ENCODE measurements around the gene TMEM150C. TPM values are rescaled to one million over a fixed set of nuclear protein-coding genes. Genes with fewer than 3 reads are reported as not detected.
"Not testable (repeated sequence)": the region's sequence is repeated elsewhere in the genome, so short reads cannot be mapped to it uniquely, and the experiment has no call there.

The TMEM150C gene
- total RNA-seq, 1 donor: 0.21 TPM

DNA sequence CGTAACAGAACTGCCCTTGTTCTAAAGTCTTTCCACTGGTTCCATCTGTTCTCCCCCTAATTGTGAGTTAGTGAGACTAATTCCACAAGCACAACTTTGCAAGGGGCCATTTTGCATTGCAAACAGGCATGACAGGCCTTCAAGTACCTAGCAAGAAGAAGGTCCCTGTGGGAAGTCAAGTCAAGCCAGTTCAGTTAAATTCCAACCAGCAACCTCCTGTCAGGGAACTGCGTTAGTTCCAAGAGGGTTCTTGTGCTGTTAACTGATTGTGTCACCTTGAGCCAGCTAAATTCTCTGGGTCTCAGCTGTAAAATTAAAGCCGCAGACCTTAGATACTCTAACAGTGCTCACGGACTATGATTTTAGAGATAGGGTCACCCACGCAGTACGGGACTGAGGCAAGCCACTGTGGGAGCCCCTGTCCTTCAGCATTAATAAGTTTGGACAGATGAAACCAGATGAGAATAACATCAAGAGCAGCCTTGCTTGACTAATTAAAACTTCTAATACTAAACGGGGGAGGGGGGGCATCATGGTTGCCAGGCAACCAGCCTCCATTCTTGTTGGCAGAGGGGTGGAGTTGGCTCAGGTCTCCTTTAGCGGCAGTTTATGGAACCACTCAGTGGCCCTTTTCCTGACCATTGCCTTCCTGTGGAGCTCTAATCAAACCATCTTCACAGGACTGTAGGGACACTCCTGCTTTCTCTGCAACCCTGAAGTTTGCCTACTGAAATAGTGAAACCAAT lies 24.1 kb upstream of the TMEM150C start:
- H3K27me3 ChIP-seq (ENCODE audit: insufficient read depth, low read length): no peaks in the 10 kb centered on the region
- H3K4me3 ChIP-seq (ENCODE audit: low read length): no peak overlapping the region
- no peaks in the 10 kb centered on the region for H3K4me1 ChIP-seq (ENCODE audit: insufficient read depth, low read length)
- H3K9me3 ChIP-seq (ENCODE audit: low read depth, low read length): no peaks in the 10 kb centered on the region

DNA sequence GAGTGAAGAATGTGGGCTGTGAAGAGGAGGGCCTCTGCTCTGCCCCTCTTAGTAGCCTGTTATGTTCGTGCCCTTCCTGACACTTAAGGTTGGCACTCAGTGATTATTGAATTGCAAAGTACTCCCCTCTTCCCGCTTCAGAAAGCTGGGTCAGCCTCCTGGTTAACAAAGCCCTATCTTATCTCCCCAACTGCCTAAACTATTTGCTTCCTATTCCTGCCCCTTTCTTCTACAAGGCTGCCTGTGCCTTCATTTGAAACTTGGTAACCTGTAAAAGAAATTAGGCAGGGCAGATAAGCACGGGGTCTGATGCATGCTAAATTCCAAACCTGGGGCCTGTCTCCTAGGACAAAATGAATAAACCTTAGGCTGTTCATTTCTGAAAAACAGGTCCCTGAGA lies 23.1 kb upstream of the TMEM150C start:
- Histone ChIP-seq H3K9me3 (ENCODE audit: low read depth, low read length) (no peaks in the 10 kb centered on the region), H3K4me3 (ENCODE audit: low read length) (no peak overlapping the region), H3K4me1 (ENCODE audit: insufficient read depth, low read length) (no peaks in the 10 kb centered on the region), H3K27me3 (ENCODE audit: insufficient read depth, low read length) (no peaks in the 10 kb centered on the region)

DNA sequence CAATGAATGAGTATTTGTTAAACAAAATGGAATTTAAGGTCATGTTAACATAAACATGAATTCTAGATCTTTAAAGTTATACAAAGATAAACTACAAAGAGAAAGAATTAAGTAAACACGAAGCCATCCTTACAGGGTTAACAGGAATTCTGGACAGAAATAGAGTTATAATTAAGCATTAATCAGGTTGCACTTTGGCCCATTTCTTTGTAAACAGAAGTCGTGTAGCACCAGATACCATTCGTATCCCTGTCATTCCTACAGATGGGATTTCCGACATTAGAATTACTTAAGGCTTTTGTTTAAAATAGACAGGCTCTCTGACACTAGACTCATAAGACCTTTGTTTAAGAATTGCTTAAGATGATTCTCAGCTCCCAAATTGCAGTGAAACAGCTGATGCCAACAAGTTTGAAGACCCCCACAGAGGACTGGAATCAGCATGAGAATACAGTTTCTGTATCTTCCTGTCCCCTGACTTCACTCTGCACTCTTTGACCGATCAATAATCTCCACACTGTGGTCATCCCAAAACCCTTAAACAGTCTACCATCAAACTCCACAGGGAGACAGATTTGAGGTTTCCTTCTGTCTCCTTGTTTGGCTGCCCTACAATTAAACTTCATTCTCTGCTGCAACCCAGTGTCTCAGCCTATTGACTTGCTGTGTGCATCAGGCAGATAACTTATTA lies 22.3 kb upstream of the TMEM150C start:
- Histone ChIP-seq H3K4me3 (ENCODE audit: low read length) (no peak overlapping the region), H3K4me1 (ENCODE audit: insufficient read depth, low read length) (no peaks in the 10 kb centered on the region), H3K27me3 (ENCODE audit: insufficient read depth, low read length) (no peaks in the 10 kb centered on the region), H3K9me3 (ENCODE audit: low read depth, low read length) (no peaks in the 10 kb centered on the region)

DNA sequence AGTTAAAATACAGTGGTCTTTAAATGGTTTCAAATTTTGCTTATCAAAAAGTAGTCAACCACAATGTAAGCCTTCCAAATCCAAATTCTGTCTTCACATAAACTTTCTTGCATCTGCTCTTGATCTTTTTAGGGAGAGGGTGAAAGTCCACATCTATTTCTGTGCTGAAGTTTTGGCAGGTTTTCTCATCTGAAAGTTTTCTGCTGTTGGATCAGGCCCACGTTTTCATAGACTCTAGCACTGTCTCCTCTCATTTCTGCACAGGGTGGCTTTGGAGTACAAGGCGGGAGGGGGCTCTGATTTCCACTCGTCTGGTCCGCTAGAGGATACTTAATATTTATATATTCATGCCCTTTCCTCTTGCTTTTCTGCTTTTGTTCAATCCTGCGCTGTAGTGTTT lies 18.1 kb upstream of the TMEM150C start:
- no peaks in the 10 kb centered on the region for H3K4me1 ChIP-seq (ENCODE audit: insufficient read depth, low read length)
- H3K4me3 ChIP-seq (ENCODE audit: low read length): no peak overlapping the region
- no peaks in the 10 kb centered on the region for H3K9me3 ChIP-seq (ENCODE audit: low read depth, low read length)
- H3K27me3 ChIP-seq (ENCODE audit: insufficient read depth, low read length): no peaks in the 10 kb centered on the region

DNA sequence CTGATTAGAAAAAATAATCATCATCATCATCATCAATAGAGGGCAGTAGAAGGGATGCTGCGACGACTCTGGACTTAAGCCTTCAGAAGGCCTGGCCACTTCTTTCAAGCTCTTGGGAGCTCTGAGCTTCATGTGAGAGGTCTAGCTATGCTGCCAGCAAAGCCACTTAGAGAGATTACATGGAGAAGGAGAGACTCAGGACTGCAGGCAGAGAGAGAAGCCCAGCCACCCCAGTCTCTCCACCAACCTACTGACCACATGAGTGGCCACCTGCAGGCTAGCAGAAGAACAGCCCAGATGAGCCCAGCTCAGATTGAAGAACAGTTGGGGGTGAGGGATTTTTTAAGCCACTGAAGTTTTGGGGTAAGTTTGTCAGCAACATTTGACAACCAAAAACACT lies 17.1 kb upstream of the TMEM150C start:
- Histone ChIP-seq H3K4me1 (ENCODE audit: insufficient read depth, low read length) (no peaks in the 10 kb centered on the region), H3K4me3 (ENCODE audit: low read length) (no peak overlapping the region), H3K9me3 (ENCODE audit: low read depth, low read length) (no peaks in the 10 kb centered on the region), H3K27me3 (ENCODE audit: insufficient read depth, low read length) (no peaks in the 10 kb centered on the region)

DNA sequence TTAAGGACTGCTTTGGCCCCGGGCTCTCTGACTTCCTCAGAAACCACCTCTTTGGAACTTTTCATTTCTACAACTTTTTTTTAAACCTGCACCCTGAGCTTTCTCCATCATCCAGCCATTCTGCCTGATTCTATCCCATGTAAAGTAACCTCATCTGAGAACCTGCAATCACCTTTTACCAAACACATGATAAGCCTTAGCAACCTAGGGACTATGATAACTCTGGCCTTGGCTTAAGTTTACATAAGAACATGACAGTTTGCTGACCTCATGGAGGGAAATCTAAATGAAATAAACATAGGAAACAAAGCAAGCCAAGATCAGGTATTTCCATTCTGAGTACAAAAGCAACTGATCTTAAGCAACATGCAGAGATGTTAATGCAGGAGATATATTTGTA lies 15.7 kb upstream of the TMEM150C start:
- no peak overlapping the region for H3K4me3 ChIP-seq (ENCODE audit: low read length)
- H3K4me1 ChIP-seq (ENCODE audit: insufficient read depth, low read length): no peaks in the 10 kb centered on the region
- no peaks in the 10 kb centered on the region for H3K27me3 ChIP-seq (ENCODE audit: insufficient read depth, low read length)
- no peaks in the 10 kb centered on the region for H3K9me3 ChIP-seq (ENCODE audit: low read depth, low read length)

DNA sequence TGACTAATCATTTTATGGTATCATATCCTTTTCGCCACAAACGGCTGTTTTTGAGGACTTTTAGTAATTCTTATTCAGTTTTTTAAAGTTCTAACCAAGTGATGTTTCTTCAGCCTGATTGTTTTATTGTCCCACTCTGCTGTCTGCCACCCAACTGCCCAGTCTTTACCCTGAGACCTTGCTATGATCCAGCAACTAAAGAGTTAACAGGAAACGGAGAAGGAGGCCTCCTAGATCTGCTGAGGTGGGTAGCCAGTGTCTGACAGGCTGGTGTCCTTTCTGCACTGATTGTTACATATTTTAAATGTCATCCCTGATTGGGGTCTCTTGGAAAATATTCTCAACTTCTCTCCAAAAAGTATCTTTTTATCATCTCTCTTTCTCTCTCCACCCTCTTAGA lies 7.9 kb upstream of the TMEM150C start:
- Histone ChIP-seq H3K4me3 (ENCODE audit: low read length) (no peak overlapping the region), H3K4me1 (ENCODE audit: insufficient read depth, low read length) (no peaks in the 10 kb centered on the region), H3K27me3 (ENCODE audit: insufficient read depth, low read length) (no peaks in the 10 kb centered on the region), H3K9me3 (ENCODE audit: low read depth, low read length) (no peaks in the 10 kb centered on the region)

DNA sequence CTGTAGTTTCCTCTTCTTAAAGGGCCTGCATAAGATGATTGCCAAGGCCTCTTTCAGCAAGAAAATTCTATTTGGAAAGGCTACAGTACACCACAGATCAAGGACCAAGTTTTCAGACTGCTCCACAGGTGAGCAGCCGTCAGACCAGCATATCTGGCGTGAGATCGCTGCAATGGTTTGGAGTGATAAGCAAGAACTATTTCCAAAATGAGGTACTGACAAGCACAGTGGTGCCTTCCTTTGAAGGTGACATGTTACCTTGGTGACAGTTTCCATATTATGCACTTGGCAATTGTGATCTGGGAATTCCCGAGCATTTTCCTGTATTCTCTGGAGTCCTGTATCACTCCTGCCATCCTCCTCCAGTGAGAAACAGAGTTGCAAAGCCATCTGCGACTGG lies 7.3 kb upstream of the TMEM150C start:
- H3K4me1 ChIP-seq (ENCODE audit: insufficient read depth, low read length): no peaks in the 10 kb centered on the region
- H3K27me3 ChIP-seq (ENCODE audit: insufficient read depth, low read length): peaks cover 2% of the 10 kb centered on the region
- no peak overlapping the region for H3K4me3 ChIP-seq (ENCODE audit: low read length)
- H3K9me3 ChIP-seq (ENCODE audit: low read depth, low read length): no peaks in the 10 kb centered on the region

DNA sequence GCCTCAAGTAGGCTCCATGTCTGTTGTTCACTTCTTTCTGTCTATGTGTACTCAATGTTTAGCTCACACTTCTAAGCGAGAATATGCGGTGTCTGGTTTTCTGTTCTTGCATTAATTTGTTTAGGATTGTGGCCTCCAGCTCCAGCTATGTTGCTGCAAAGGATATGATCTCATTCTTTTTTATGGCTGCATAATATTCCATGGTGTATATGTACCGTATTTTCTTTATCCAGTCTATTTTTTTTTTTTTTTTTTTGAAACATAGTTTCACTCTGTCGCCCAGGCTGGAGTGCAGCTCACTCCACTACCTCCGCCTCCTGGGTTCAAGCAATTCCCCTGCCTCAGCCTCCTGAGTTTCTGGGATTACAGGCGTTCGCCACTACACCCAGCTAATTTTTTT lies 5.7 kb upstream of the TMEM150C start:
- Histone ChIP-seq H3K4me1 (ENCODE audit: insufficient read depth, low read length) (no peaks in the 10 kb centered on the region), H3K9me3 (ENCODE audit: low read depth, low read length) (no peaks in the 10 kb centered on the region), H3K4me3 (ENCODE audit: low read length) (no peak overlapping the region), H3K27me3 (ENCODE audit: insufficient read depth, low read length) (peaks cover 18% of the 10 kb centered on the region)

DNA sequence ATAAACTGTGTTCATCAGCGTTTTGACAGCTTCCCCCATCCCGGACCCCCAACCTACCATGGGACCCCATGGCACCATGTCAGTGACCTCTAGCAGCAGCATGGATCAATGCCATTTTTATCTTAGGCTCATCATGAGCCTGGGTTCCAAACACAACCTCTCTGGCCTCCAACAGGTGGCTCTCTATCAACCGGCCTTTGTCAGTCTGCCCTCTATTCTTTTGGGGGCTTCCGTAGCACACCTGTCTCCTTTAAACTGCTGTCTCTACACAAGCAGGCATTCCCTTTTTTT lies 721 bp upstream of the TMEM150C start:
- no peaks in the 10 kb centered on the region for H3K9me3 ChIP-seq (ENCODE audit: low read depth, low read length)
- H3K4me3 ChIP-seq (ENCODE audit: low read length): no peak overlapping the region
- peaks cover 48% of the 10 kb centered on the region for H3K27me3 ChIP-seq (ENCODE audit: insufficient read depth, low read length)
- no peaks in the 10 kb centered on the region for H3K4me1 ChIP-seq (ENCODE audit: insufficient read depth, low read length)

DNA sequence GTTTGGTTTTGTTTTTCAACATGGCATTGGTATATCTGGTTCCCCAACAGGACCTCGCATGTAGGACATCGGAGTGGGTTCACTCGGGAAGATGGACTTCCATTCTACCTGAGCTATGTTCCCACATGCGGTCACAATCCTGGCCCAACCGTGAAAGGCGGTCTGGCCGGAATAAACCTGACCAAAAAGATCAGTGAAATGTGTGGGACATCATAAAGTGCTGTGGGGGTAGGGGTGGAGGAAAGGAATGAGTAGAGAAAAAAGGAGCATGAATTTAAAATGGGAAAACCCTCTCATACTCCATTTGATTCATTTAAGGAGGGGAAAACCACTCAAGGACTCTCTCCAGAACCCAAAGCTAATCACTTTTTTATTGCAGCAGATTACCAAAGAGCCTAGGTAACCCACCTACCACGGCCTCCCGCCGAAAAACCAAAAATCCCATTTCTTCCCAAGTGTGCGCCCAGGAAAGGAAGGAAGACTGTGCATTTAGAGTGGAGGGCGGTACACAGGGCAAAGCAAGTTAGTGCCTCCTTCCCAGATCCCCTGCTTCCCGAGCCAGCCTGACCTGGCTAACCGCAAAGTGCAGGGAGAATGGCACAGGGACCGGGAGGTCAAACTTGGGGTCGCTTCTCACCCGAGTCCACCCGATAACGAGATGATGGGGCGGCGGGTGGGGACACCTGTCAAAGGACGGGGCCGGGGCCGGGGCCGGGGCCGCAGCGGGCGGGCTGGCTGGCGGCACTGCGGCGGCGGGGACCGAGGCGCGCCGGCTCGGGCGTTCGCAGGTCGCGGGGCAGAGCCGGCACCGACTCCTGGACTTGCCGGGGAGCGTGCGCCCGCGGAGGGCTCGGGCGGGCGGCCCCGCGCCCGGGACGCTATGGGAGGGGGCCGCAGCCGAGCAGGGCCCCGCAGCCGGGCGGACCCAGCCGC lies 669 bp downstream of the TMEM150C start:
- Histone ChIP-seq H3K4me1 (ENCODE audit: insufficient read depth, low read length) (no peaks in the 10 kb centered on the region), H3K4me3 (ENCODE audit: low read length) (no peak overlapping the region), H3K9me3 (ENCODE audit: low read depth, low read length) (no peaks in the 10 kb centered on the region), H3K27me3 (ENCODE audit: insufficient read depth, low read length) (peaks cover 51% of the 10 kb centered on the region)

DNA sequence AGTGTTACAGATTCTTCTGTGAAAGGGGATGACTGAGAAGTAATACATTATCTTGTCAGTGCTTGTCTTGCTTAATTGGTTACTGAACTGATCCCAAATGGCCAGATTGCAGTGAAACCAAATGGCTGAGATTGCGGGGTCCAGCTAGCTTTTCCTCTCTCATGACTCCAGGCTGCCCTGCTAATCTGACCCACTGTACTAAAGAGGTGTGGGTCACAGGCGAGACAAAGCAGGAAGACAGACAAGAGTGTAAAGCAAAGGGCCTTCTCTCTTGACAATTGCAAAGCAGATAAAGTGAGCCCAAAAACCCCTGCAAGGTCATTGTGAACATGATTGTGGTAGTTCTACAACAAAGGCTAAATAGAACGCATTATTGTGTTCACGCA lies 2.1 kb downstream of the TMEM150C start:
- no peaks in the 10 kb centered on the region for H3K9me3 ChIP-seq (ENCODE audit: low read depth, low read length)
- H3K4me3 ChIP-seq (ENCODE audit: low read length): no peak overlapping the region
- H3K4me1 ChIP-seq (ENCODE audit: insufficient read depth, low read length): no peaks in the 10 kb centered on the region
- peaks cover 54% of the 10 kb centered on the region for H3K27me3 ChIP-seq (ENCODE audit: insufficient read depth, low read length)

DNA sequence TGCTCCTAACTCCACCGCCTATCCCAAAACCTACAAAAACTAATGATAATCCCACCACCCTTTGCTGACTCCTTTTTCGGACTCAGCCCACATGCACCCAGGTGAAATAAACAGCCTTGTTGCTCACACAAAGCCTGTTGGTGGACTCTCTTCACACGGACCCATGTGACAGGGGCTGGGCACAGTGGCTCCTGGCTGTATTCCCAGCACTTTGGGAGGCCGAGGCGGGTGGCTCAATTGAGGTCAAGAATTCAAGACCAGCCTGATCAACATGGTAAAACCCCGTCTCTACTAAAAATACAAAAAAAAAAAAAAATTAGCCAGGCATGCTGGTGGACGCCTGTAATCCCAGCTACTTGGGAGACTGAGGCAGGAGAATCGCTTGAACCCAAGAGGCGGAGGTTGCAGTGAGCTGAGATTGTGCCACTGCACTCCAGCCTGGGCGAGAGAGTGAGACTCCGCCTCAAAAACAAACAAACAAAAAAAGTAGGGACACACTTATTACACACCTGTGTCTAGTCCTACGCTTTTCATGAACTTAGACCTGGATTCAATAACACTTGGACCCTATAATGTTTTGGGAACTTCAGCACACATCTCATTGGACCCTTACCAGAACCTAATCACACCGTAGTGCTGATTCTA lies 2.6 kb downstream of the TMEM150C start:
- H3K9me3 ChIP-seq (ENCODE audit: low read depth, low read length); H3K4me3 ChIP-seq (ENCODE audit: low read length); H3K4me1 ChIP-seq (ENCODE audit: insufficient read depth, low read length): not testable (repeated sequence)
- peaks cover 53% of the 10 kb centered on the region for H3K27me3 ChIP-seq (ENCODE audit: insufficient read depth, low read length)

DNA sequence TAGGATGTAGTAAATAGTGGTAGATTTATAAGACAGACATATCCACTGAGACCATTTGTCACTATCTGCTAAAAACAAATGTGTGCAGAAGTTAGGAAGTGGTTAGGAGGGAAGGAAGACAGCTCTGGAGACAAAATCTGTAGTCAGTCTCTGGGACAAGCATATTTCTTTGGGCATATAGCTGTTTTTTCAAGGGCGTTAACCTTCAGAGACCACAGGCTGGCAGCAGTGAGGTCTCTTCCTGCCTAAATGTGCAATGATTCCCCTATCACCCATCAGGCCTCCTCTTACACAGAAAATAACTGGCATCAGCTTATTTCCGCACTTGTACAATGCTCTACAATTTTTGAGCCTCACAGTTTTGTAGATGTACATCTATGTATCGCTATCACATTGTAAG lies 6.5 kb downstream of the TMEM150C start:
- no peak overlapping the region for H3K4me3 ChIP-seq (ENCODE audit: low read length)
- peaks cover 22% of the 10 kb centered on the region for H3K27me3 ChIP-seq (ENCODE audit: insufficient read depth, low read length)
- H3K9me3 ChIP-seq (ENCODE audit: low read depth, low read length): no peaks in the 10 kb centered on the region
- H3K4me1 ChIP-seq (ENCODE audit: insufficient read depth, low read length): no peaks in the 10 kb centered on the region

DNA sequence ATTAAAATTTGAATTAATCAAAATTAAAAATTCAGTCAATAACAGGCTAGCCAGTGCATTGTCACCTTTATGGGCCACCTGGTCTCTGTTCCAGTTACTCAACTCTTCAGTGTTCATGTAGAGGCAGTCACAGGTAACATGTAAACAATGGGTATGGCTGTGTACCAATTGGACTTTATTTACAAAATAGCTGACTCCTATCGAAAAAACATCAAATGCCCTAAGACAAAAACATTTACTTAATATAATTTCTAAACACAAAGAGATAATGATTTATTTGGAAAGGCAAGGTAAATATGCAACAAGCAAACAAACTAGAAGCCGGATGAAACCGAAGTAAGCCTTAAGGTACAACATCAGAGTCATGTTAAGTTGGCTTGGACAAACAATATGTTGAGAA lies 8.8 kb downstream of the TMEM150C start:
- Histone ChIP-seq H3K4me1 (ENCODE audit: insufficient read depth, low read length) (no peaks in the 10 kb centered on the region), H3K27me3 (ENCODE audit: insufficient read depth, low read length) (peaks cover 8% of the 10 kb centered on the region), H3K4me3 (ENCODE audit: low read length) (no peak overlapping the region), H3K9me3 (ENCODE audit: low read depth, low read length) (no peaks in the 10 kb centered on the region)

Data from mononuclear cell (primary cell).